B cell (primary cell): ENCODE measurements around the gene AFF1. TPM values are rescaled to one million over a fixed set of nuclear protein-coding genes. Genes with fewer than 3 reads are reported as not detected.

Experiments
- ATAC-seq: fragments of 200-7000 bp; cut with Tn5 transposase; one replicate; pipeline ENCODE4 v1.10.0; 2021; ENCODE audit warnings: low read depth, mild to moderate bottlenecking, moderate number of reproducible peaks, moderate library complexity
- CTCF ChIA-PET: fragments of 350-600 bp; sonication (Branson Sonifier 250); formaldehyde crosslinking; loops from one replicate; lab custom pipeline; 2021; ENCODE audit warnings: antibody characterized with exemption, inconsistent platforms; lab: Charles Lee
- POLR2A ChIA-PET: fragments of 350-600 bp; sonication (Branson Sonifier 250); formaldehyde crosslinking; loops from one replicate; lab custom pipeline; 2021; ENCODE audit warnings: antibody characterized with exemption; lab: Charles Lee
- DNase-seq: peaks from one replicate; pipeline ENCODE4 v3.0.0; 2013
- H2AFZ ChIP-seq: 2 replicates; pipeline ENCODE4 v1.6.1; 2012; ENCODE audit warnings: mild to moderate bottlenecking, low read depth, low read length; ENCODE audit not compliant: insufficient read depth, poor library complexity, severe bottlenecking
- H3K27ac ChIP-seq, 2 donors: 1 replicate in 1 of 2; 2 replicates in 1 of 2; pipeline ENCODE4 v1.5.1; 2012 to 2013; ENCODE audit warnings: low read length in 2 of 2, mild to moderate bottlenecking in 2 of 2, moderate library complexity in 1 of 2
- H3K27me3 ChIP-seq, 4 experiments: fragments of 200-600 bp in 1 of 4; sonication (generic) in 1 of 4; replicated peaks in 1 of 4; 1 replicate in 2 of 4; 2 replicates in 2 of 4; pipeline versions ENCODE4 v1.6.1 to v1.7.0; 2013 to 2016; ENCODE audit warnings: low read length in 3 of 4, mild to moderate bottlenecking in 2 of 4, mixed read lengths in 1 of 4, moderate library complexity in 1 of 4; ENCODE audit not compliant: insufficient read depth in 4 of 4, control insufficient read depth in 3 of 4; ENCODE audit errors: control extremely low read depth in 1 of 4
- H3K36me3 ChIP-seq, 2 experiments: replicated peaks in 1 of 2; 1 replicate in 1 of 2; 2 replicates in 1 of 2; pipeline versions ENCODE4 v1.6.1 to v1.7.1; 2013; ENCODE audit warnings: low read length in 1 of 2; ENCODE audit not compliant: insufficient read depth in 2 of 2, control insufficient read depth in 1 of 2; ENCODE audit errors: control extremely low read depth in 1 of 2, extremely low read depth in 1 of 2
- H3K4me1 ChIP-seq, 2 donors: fragments of 200-600 bp in 1 of 2; sonication (generic) in 1 of 2; 1 replicate in 1 of 2; 2 replicates in 1 of 2; pipeline versions ENCODE4 v1.5.1 to v1.6.1; 2013 to 2017; ENCODE audit warnings: low read length in 2 of 2; ENCODE audit not compliant: control insufficient read depth in 2 of 2, insufficient read depth in 2 of 2
- H3K4me2 ChIP-seq: replicated peaks from 2 replicates; pipeline ENCODE3; 2012; ENCODE audit warnings: mild to moderate bottlenecking, low read depth, low read length; ENCODE audit not compliant: poor library complexity, severe bottlenecking
- H3K4me3 ChIP-seq, 5 experiments: fragments of 200-600 bp in 1 of 5; sonication (generic) in 1 of 5; 1 replicate in 3 of 5; 2 replicates in 2 of 5; pipeline versions ENCODE4 v1.5.1 to v1.7.0; 2011 to 2016; ENCODE audit warnings: low read length in 4 of 5, mild to moderate bottlenecking in 4 of 5, low read depth in 2 of 5, control low read depth in 1 of 5, moderate library complexity in 1 of 5; ENCODE audit not compliant: insufficient read depth in 1 of 5; ENCODE audit errors: control extremely low read depth in 1 of 5, extremely low read depth in 1 of 5
- H3K79me2 ChIP-seq: fragments of 200-600 bp; sonication (generic); one replicate; pipeline ENCODE4 v1.6.0; 2016; ENCODE audit warnings: low read length; ENCODE audit not compliant: control insufficient read depth, insufficient read depth
- H3K9ac ChIP-seq: fragments of 200-600 bp; sonication (generic); 2 replicates; pipeline ENCODE4 v1.6.1; 2017; ENCODE audit warnings: mild to moderate bottlenecking, low read length, moderate library complexity
- H3K9me3 ChIP-seq, 3 donors: one replicate each; pipeline versions ENCODE4 v1.6.1 to v1.7.1; 2013; ENCODE audit warnings: low read length in 2 of 3; ENCODE audit not compliant: control insufficient read depth in 2 of 3, insufficient read depth in 1 of 3; ENCODE audit errors: control extremely low read depth in 1 of 3
- H4K20me1 ChIP-seq: 2 replicates; pipeline ENCODE4 v1.6.0; 2012; ENCODE audit warnings: mild to moderate bottlenecking, low read length; ENCODE audit not compliant: insufficient read depth, control insufficient read depth, poor library complexity, severe bottlenecking
- H3K27ac Mint-ChIP-seq: one replicate; pipeline ENCODE4 v1.8.0; 2021; ENCODE audit warnings: mixed read lengths
- H3K27me3 Mint-ChIP-seq: one replicate; pipeline ENCODE4 v1.8.0; 2021; ENCODE audit warnings: mixed read lengths
- H3K4me1 Mint-ChIP-seq: one replicate; pipeline ENCODE4 v1.8.0; 2021; ENCODE audit warnings: mixed read lengths
- H3K4me3 Mint-ChIP-seq: one replicate; pipeline ENCODE4 v1.8.0; 2021; ENCODE audit warnings: mixed read lengths
- H3K9me3 Mint-ChIP-seq: one replicate; pipeline ENCODE4 v1.8.0; 2022; ENCODE audit warnings: mixed read lengths; ENCODE audit not compliant: insufficient read depth
- EZH2 ChIP-seq: IDR thresholded peaks from 2 replicates; pipeline ENCODE4 v1.6.1; 2012; ENCODE audit warnings: borderline replicate concordance, low read depth, mild to moderate bottlenecking, moderate library complexity, low read length; ENCODE audit not compliant: insufficient read depth, poor library complexity, severe bottlenecking
- WGBS: methylation state at CpG from one replicate; pipeline ENCODE4 v1.1.5; 2013; ENCODE audit warnings: missing lambda C conversion rate; ENCODE audit not compliant: insufficient coverage; 5-methylcytosine and 5-hydroxymethylcytosine counted together
- intact Hi-C: fragments of 100-400 bp; cut with micrococcal nuclease; formaldehyde crosslinking; loops from one replicate; pipeline ENCODE4 v1.10.0; 2022
- polyA plus RNA-seq: library from polyadenylated mRNA; depleted of rRNA; stranded (reverse); fragments of >200 nt; gene quantifications from 2 replicates; pipeline ENCODE4 v1.2.3, GENCODE V29; 2012
- total RNA-seq, 2 donors: library from RNA; stranded (reverse); fragments of 120-200 nt in 1 of 2; gene quantifications; 1 replicate in 1 of 2; 2 replicates in 1 of 2; pipeline versions ENCODE4 v1.2.3 to v1.2.4, GENCODE V29; 2013 to 2022
- TF ChIP-seq, protein P1 (sequence below): fragments of 200-600 bp; IDR thresholded peaks from one replicate; pipeline ENCODE4 v1.8.0; 2022; ENCODE audit warnings: antibody characterized with exemption, mild to moderate bottlenecking

The AFF1 gene
- total and polyA plus RNA-seq, 2 donors (not counting 1 experiment from before 2014, with no cell fraction given) = 15.3 to 135 TPM

DNA sequence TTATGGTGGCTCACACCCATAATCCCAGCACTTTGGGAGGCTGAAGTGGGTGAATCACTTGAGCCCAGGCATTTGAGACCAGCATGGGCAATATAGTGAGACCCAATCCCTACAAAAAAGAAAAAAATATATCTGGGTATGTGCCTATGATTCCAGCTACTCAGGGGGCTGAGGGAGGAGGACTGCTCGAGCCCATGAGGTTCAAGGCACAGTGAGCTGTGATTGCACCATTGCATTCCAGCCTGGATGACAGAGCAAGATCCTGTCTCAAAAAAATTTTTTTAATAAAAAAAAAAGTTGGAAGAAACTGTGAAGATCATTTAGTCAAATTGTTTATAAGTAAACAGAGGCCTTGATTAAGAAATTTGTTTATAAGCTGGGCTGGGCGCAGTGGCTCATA, 246.0 kb downstream of the AFF1 start:
- Mint-ChIP-seq H3K9me3 (no peaks in the 10 kb centered on the region), H3K27me3 (no peaks in the 10 kb centered on the region), H3K27ac (no peak overlapping the region), H3K4me1 (no peaks in the 10 kb centered on the region), H3K4me3 (no peak overlapping the region)
- Histone ChIP-seq H3K4me3 (no peak overlapping the region), H3K9me3 (no peaks in the 10 kb centered on the region), H3K4me2 (no peak overlapping the region), H3K79me2 (no peaks in the 10 kb centered on the region), H3K27ac (no peak overlapping the region), H4K20me1 (no peaks in the 10 kb centered on the region), H3K4me1 (no peaks in the 10 kb centered on the region), H3K36me3 (no peaks in the 10 kb centered on the region), H3K9ac (no peak overlapping the region), H3K27me3 (no peaks in the 10 kb centered on the region), H2AFZ (no peak overlapping the region)
- ChIA-PET CTCF (no interaction called here), POLR2A (no interaction called here)
- TF ChIP-seq, protein P1, sequence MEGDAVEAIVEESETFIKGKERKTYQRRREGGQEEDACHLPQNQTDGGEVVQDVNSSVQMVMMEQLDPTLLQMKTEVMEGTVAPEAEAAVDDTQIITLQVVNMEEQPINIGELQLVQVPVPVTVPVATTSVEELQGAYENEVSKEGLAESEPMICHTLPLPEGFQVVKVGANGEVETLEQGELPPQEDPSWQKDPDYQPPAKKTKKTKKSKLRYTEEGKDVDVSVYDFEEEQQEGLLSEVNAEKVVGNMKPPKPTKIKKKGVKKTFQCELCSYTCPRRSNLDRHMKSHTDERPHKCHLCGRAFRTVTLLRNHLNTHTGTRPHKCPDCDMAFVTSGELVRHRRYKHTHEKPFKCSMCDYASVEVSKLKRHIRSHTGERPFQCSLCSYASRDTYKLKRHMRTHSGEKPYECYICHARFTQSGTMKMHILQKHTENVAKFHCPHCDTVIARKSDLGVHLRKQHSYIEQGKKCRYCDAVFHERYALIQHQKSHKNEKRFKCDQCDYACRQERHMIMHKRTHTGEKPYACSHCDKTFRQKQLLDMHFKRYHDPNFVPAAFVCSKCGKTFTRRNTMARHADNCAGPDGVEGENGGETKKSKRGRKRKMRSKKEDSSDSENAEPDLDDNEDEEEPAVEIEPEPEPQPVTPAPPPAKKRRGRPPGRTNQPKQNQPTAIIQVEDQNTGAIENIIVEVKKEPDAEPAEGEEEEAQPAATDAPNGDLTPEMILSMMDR = no peak
- TF ChIP-seq EZH2 = no peak
- WGBS = 86% methylated on average over 1 of the region's 2 CpGs
- no peak for ATAC-seq
- no peak for DNase-seq
- intact Hi-C loops = no loop called here

- ATAC-seq (no peak), DNase-seq (no peak)
- POLR2A ChIA-PET = no interaction called here
- no peaks in the 10 kb centered on the region for H3K79me2 ChIP-seq
- WGBS = 100% methylated on average over 1 of the region's 5 CpGs
- no peaks in the 10 kb centered on the region for H3K36me3 ChIP-seq
- H4K20me1 ChIP-seq = no peaks in the 10 kb centered on the region
- no peaks in the 10 kb centered on the region for H3K27me3 ChIP-seq
- no peak overlapping the region for H3K27ac Mint-ChIP-seq
- CTCF ChIA-PET = interaction anchor here (0.8 kb wide), 1 partner anchor 35 kb away, joined by 3 read pairs; no protein-coding TSS in a partner anchor
- peaks cover 3% of the 10 kb centered on the region for H3K4me1 Mint-ChIP-seq
- intact Hi-C loops = no loop called here
- no peak overlapping the region for H2AFZ ChIP-seq
- no peaks in the 10 kb centered on the region for H3K4me1 ChIP-seq
- H3K4me3 Mint-ChIP-seq = no peak overlapping the region
- H3K27me3 Mint-ChIP-seq = no peaks in the 10 kb centered on the region
- H3K4me3 ChIP-seq = no peak overlapping the region
- no peak overlapping the region for H3K27ac ChIP-seq
- TF ChIP-seq, protein P1 = no peak
- no peak for TF ChIP-seq EZH2
- peaks cover 0 to 6% (median 0%) of the 10 kb centered on the region in 3 donors for H3K9me3 ChIP-seq
- no peaks in the 10 kb centered on the region for H3K9me3 Mint-ChIP-seq
- no peak overlapping the region for H3K4me2 ChIP-seq
- H3K9ac ChIP-seq = no peak overlapping the region
Observed at GRCh38 chr4:87185146-87185870, 250.5 kb downstream of the AFF1 start.
